ENCODE results near the gene POLR1C.
A peak's percentile ranks its signal among the peaks of the same experiment; 100 is the strongest.
"Not testable (repeated sequence)": the region's sequence is repeated elsewhere in the genome, so short reads cannot be mapped to it uniquely, and the experiment has no call there.

Gene POLR1C

DNA sequence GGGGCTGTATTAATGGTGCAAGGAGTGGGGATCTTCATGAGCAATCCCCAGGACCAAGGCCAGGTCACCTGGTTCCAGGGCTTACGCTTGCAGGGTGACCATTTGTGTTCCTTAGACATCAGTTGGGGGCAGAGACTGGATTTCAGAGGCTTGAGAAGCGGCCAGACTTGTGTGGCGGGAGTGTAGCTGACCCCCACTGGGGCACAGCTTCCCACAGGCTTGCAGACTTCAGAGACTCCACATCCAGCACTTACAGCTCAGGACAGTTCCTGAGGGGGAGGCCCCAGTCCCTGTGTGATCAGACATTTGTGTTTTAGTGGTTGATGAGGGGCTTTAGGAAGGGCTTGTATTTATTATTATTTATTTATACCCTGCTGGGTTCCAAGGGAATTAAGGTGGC is 24.2 kb upstream of the POLR1C start:
- no peak for DNase-seq (ENCODE audit: low read depth)

DNA sequence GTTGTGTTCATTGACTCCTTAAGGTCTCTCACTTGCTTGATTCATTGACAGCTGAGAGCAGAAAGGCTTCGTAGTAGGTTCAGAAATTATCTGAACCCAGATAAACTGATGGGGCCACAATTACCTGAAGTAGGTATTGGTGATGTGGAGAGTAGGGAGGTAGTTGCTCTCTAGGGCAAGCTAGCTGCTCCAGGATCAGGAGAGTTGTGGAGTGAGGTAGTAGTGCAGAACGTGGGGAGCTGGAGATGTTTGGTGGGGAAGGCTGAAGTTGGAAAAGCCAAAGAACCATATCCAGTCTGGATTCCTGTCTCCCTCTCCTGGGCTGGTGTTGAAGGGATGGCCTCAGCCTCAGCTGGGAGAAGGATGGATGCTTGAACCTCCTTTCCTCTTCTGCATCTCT is 23.7 kb upstream of the POLR1C start:
- DNase-seq (ENCODE audit: low read depth), result no peak

DNA sequence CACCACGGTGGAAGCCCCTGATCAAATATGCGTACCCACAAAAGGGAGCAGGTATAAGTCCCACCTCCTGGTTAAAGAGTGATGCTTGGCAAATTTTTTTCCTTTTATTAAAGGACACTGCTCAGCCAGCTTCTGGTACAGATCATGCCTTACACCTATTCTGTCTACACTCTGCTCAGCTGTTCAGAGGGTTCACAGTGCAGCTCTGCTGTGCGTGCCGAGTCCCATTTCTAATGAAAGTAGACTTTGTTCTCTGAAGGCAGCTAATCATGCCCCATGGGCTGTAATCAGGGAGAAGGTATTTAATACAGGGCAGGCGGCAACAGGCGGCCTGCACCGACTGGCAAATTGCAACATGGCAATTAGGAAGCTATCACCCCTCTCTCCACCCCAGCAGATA is 23.1 kb upstream of the POLR1C start:
- DNase-seq (ENCODE audit: low read depth), result no peak

DNA sequence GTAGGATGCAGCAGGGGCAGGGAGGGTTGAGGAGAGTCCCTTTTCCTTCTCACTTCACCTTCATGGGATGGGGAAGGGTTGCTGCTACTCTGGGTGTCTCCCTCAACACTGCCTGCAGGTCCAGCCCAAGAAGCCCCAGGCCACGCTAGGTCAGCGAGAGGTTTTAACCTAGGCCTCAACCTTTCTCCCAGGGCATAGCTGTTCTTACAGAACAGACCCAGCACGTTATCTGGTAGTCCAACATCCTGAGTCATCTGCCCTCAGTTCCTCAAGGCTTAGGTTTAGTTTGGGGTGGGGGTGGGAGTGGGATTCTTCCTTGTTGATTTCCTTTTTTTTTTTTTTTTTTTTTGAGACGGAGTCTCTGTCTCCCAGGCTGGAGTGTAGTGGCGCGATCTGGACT is 22.6 kb upstream of the POLR1C start:
- no peak for DNase-seq (ENCODE audit: low read depth)

DNA sequence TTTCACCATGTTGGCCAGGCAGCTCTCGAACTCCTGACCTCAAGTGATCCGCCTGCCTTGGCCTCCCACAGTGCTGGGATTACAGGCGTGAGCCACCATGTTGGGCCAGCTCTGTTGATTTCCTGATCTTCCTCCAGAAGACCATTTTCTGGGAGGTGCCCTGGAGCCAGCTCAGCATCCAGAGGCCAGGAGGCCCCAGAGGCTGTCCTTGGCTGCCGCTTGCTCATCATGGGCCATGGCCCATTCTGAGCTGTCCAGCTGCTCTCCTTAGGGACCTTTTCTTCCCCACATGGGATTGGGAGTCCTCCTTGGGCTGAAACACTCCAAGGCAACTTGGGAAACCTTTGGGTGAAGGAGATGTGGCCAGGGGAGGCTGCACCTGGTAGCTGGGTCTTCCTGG is 22.1 kb upstream of the POLR1C start:
- no peak for DNase-seq (ENCODE audit: low read depth)

DNA sequence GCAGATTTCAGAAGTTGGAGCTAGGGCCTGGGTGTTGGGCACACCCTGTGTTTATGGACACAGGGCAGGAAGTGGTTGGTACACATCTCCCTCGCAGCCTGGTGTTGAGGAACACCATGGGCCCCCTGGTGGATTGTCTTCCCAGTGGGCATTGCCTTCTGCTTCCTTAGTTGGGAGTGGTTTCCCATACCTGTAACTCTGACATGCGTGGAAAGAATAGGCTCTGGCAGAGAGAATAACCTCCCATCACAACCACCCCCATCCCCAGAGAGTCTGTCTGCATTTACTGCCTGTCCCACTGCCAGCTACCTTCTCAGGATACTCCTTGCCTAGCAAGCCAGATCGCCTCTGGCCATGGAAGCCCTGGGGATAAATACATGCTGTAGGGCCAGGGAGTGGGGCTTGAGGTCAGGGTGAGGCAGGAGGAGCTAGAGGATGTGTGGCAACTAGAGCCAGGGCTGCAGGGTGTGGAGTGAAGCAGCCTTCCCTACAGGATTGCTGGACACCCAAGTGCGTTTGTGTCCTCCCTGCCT is 21.4 kb upstream of the POLR1C start:
- no peak for DNase-seq (ENCODE audit: low read depth)

DNA sequence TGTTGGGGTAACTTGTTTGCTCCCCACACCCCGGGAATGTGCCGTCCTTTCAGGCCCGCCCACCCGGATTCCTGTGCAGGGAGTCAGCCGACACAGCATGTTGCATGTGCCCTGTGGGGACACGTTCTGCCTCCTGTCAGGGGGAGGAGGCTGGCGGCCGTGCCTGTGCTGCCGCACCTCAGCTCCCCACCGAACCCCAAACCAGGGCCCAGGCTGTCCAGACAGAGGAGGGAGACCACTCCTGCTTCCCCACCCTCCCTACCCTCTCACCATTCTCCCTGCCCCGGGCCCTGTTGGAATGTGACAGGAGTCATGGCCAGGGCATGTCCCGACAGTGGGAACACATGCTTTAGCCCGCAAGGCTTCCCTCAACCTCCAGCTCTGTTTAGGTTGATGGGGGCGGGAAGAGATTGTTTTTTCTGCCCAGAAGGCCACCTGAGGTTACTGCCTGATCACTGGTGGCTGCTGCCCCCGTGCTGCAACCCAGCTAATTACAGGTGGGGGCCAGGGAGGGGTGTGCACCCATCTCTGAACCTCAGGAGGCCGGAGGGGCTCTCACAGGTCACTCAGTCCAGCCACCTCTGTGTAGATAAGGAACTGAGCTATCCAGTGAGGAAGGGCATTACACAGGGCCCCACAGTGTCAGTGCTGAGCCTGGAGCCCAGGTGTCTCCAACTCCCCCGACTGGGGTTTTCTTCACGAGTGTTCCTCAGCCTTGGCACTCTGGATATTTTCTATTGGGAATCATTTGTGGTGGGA is 20.3 kb upstream of the POLR1C start:
- DNase-seq (ENCODE audit: low read depth), result no peak

- no peak for DNase-seq (ENCODE audit: low read depth)
Observed at GRCh38 chr6:43497129-43497396, 19.8 kb upstream of the POLR1C start.

GRCh38 chr6:43497689-43498088 is 19.2 kb upstream of the POLR1C start:
- DNase-seq (ENCODE audit: low read depth), result no peak

DNA sequence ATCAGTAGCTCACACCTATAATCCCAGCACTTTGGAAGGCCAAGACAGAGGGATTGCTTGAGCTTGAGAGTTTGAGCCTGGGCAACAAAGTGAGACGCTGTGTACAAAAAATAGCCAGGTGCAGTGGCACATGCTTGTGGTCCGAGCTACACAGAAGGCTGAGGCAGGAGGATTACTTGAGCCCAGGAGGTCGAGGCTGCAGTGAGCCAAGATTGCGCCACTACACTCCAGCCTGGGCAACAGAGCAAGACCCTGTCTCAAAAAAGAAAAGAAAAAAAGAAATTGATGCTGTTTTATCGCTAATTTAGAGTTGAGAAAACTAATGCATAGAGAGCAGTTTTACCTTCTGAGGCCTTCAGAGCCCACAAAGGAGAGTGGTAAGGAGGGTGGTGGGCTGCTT is 18.6 kb upstream of the POLR1C start:
- DNase-seq (ENCODE audit: low read depth), result not testable (repeated sequence)

- no peak for DNase-seq (ENCODE audit: low read depth)
Observed at GRCh38 chr6:43499028-43499815, 17.7 kb upstream of the POLR1C start.

- DNase-seq (ENCODE audit: low read depth), result no peak
Observed at GRCh38 chr6:43500921-43501320, 16.0 kb upstream of the POLR1C start.

- no peak for DNase-seq (ENCODE audit: low read depth)
Observed at GRCh38 chr6:43502666-43503065, 14.2 kb upstream of the POLR1C start.

DNA sequence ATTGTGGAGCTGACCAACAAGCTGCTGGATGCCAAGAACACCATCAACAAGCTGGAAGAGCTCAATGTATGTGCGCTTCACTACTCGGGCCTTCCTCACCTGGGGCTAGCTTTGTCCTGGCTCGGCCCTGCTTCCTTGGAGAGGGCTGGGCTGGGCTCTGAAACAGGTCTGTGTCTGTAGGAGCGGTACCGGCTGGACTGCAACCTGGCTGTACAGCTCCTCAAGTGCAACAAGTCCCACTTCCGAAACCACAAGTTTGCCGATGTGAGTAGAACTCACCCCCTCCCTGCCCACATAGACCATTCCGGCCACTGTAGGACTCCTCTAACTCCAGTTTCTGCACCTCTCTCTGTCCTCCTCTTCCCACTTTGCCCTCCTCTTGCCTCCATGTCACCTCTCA is 13.4 kb upstream of the POLR1C start:
- no peak for DNase-seq (ENCODE audit: low read depth)

- no peak for DNase-seq (ENCODE audit: low read depth)
Observed at GRCh38 chr6:43504756-43505593, 11.9 kb upstream of the POLR1C start.

- no peak for DNase-seq (ENCODE audit: low read depth)
Observed at GRCh38 chr6:43505718-43506117, 11.2 kb upstream of the POLR1C start.

DNA sequence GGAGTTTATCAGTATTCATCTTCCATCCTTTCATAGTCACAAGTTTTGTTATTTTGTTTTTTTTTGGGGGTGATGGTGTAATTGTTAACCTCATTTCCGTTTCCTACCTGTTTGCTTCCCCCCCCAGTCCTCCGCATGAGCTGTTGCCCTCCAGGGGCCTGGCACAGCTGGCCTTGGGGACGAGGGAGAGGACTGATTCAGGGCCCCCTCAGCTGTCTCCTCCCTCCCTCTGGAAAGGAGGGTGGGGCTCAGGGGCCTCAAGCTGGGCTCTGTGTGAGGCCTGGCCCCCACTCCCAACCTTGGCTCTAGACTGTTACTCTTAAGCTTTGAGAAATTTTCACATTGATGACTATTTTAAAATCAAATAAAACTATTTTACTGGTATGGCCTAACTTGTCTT is 10.7 kb upstream of the POLR1C start:
- no peak for DNase-seq (ENCODE audit: low read depth)

GRCh38 chr6:43506667-43507471 is 10.0 kb upstream of the POLR1C start:
- DNase-seq (ENCODE audit: low read depth), result peak; percentile 68

GRCh38 chr6:43508481-43509141 is 8.3 kb upstream of the POLR1C start:
- no peak for DNase-seq (ENCODE audit: low read depth)

- DNase-seq (ENCODE audit: low read depth), result no peak
Observed at GRCh38 chr6:43509142-43509983, 7.5 kb upstream of the POLR1C start.
